Left hindlimb (tissue), 1 donor: Measurements from ENCODE around the gene DAAM1.

ENCODE experiments used
- DNase-seq: peaks from one replicate; pipeline ENCODE4 v3.0.0-alpha.2; 2018

DAAM1 gene

DNA sequence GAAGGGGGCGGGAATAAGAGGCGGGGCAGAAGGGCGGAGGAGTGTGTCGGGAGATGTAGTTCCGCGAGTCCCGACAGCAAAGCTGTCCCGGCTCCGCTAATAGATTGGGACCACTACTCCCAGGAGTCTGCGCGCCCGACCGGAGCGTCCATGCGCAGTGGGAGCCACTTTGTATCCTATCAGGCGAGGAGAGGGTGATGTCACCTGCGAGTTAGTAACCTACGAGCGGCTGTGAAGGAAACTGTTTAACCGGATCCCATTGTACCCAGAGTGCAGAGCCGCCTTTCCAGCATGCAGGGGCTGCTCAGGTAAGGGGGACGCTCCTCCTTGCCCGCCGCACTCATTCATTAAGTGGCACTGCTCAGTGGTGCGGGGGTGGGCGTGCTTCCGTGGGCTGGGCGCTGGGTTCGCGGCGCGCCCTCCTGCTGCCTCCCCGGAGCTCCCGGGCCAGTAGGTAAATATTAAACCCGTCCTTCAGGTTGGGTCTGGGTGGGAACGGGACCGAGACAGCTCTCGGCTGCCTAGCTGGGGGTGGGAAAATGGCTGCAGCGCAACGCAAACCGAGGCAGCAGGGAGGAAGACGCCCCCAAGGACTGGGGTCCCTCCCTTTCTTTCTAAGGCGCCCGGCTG, at the start of gene DAAM1:
TSS of gene DAAM1 (plus strand) at position 207 of the 630 bp plus-strand sequence. CDS start 74,811 bp downstream, outside the sequence.
- DNase-seq: peak; percentile 99

DNA sequence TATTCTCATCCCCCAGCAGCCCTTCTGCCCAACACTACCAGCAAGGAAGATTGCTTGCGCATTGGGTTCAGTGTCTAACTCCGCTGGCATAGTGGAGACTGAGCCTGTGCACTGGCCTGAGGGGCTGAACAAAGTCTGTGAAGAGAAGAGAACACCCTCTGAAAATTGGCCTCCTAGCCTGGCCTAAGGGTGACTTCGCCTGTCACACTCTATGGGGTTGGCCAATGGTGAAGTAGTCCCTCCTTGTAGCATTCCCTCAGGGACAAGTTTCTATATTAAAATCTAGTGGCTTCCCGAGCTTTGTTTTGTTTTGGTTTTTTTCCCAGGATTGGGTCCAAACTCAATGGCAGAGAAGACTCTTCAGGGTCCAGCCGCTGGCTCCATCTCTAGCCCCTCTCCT, 49.1 kb upstream of the DAAM1 start:
- DNase-seq: no peak

DNA sequence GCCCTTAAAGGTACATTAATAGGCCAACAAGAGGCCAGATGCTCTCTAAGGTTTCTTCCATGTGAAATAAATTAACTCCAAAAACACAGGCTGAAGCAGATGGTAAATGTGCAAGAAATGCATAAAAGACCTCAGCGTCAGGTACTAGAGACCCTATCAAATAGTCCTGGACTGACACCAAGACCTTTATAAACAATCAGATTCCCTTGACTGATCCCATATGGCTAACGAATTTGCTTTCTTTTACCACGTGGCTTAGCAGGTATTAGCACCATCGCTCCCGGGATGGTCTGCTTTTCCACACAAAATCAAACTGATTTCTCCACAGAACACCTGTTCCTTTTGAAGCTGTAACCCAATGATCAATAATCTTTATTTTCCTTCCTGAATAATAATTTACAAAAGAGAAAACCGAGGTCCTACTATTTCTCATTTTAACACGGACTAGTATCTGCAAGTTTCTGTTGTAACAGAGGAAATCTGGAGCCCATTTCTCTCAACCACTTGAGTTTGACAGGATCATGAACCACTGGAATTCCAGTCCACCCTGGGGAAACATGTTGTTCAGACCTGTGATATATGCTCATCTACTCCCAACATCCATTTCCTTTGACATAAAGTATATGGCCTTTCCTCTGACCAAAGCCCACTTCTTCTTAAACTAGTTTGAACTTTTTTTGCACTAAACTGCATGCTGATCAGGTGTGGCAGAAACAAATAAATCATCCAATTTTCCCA, 48.2 kb upstream of the DAAM1 start:
- no peak for DNase-seq

DNA sequence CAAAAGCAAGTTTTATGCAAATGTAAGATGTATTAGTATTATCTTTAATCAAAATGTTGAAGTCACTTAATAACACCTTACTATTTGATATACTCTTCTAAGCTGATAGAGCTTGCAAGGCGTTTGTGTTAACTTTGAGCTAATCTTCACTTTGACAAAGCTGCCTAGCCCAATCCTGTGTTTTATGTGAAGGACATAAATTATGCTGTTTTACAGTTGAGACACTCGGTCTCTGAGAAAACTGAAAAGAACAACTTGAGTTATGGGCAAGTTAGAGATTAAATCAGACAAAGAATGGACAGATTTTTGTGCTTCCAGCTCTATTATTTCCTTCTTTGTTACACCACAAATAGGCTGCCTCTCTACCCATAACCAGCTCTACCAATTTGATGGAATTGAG, 42.0 kb upstream of the DAAM1 start:
- DNase-seq: no peak

DNA sequence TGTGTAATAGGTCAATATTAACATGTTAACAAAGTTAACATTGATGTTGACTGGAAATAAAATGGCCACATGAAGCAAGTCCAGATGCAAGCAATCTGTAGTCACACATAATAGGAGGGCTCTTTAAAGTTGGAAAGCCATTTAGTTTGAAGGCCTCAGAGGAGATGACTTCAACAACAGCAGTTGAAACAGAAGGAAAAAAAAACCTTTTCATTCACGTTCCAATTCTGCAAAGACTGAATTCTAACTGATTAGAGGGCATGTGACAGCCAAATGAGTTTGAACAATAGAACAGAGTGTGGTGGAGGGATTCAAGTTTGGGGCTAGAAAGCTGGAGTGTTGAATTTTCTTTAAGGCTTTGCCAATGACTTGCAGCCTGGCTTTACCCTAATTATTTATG, 41.5 kb upstream of the DAAM1 start:
- DNase-seq: no peak

DNA sequence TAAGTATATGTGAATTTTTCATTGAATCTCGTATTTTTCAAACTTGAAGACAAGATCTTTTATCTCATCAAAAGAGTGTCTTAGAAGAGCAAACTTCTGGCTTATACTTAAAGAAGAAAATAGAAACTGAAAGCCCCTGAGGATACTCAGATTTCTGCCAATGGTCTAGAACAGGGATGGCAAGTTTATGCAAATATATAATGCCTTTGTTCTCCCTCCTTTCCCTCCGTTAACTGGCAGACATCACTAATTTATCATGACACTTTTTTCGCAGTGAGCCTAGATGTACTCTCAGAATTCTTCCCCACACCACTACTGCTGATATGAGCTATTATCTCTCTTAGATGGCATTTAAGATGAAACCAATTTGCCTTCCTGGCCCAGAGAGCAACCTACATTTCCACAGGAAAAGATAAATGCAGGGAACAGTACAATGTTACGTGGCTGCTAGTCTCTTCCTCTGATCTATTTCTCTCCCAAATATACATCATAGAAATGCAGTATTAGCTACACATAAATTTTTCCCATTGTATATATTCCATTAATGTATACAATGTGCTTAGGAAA, 40.0 kb upstream of the DAAM1 start:
- DNase-seq: no peak

DNA sequence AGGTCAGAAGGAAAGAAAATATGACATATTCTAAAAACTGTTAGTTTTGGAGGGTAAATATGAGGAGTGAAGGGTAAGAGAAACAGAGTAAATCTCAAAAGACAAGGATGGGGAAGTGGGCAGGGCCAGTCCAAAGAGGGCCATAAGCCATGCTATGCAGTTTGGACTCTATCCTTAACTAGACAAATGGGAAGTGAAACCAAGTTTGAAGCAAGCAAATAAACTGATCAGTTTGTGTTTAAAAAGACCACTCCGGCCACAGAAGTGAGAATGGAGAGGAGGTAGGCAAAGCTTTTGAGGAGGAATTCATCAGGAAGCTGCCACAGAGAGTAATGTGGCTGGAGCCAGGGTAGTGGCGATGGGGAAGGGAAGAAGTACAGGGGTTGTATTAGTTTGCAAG, 37.5 kb upstream of the DAAM1 start:
- DNase-seq: no peak

DNA sequence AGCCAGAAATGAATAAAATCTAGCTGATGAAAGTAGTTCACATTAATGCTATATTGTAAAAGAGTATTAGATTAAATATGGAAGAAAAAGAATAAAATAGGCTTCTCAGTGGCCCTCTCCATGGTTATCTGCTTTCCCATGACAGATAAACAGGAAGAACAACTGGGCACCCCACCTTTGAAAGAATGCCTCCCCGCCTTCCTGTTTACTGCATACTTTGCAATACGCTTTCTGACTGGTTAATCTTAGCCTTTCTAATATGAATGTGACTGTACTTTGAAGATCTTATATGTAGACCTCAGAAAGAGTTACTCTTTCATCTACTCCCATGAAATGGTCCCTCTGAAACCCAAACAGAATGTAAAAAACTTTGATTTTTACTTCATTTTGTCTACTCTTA, 34.1 kb upstream of the DAAM1 start:
- no peak for DNase-seq

DNA sequence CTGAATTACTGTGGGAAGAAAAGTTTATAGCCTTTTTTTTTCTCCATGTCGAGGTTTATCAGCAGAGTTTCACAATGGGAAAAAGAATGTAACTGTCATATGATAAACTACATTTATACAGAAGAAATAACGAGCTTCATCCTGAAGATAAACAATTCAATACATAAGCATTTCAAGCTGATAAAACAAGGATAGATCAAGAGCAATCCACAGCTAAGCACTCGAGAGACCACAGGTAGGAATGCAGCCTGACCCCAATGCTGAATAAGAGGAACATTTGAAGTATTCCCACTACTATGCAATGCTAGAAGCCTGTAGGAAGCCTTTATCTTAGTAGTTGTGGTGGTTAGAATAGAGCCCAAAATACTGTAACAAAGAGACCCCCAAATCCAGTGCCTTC, 32.6 kb upstream of the DAAM1 start:
- DNase-seq: no peak

DNA sequence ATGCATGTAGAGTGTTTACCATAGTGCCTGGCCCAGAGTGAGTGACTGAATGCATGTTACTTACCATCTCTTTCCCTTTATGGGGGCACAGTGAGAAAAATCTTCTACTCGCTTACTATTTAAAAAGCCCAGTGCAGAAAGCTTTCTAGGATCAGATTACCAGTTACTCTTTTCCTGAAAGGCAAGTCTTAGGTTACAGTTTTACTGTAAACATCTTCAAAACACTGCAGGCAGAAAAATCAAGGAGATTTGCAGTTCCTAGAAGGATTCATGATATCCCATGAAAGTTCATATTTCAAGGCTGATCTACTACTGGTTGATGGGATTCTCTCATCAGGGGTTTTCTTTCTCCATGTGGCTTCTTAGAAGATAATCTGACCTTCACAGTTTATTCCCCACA, 29.3 kb upstream of the DAAM1 start:
- DNase-seq: no peak

DNA sequence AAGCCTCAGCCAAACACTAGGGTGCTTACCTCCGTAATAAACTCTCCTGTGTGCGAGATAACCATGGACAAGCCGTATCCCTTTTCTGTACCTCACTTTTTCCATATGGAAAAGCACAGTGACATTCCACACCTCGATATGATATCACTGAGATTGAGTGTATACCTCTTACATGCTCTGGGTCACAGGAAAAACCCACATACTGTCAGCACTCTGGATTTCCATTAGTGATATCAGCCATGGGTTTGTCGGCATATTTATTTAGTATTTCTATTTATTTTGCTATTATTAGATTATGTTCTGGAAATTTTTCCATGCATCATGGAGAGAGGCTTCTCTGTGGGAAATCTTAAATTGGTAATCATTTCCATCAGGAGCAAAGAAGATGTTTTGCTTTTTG, 28.0 kb upstream of the DAAM1 start:
- no peak for DNase-seq

DNA sequence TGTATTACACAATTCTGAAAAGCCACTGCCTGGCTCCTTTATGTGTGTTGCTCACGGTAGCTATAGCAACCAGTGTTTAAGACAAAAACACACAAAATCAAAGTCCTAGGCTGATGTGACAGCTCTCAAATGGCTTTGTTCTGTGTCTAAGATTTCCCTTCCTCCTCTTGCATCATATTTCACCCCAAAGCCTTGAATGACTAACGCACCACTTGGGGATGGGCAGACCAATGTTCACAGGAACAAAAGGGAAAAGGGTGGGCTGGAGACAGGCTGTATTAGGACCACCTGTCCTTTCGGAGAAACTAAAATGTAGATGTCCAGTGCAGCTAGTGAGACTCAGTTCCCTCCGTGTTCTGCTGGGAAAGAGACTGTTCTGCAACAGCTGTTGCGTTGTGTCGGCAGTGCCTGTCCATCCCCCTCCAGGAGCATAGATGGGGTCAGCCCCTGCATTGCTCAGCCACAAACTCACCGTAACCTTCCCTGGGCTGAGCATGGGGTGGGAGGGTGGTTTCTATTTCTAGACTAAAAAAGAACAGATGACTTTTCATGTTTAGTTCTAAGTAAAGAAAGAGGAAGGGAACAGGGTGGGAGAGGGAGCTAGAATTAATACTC, 26.8 kb upstream of the DAAM1 start:
- peak; percentile 51 for DNase-seq

DNA sequence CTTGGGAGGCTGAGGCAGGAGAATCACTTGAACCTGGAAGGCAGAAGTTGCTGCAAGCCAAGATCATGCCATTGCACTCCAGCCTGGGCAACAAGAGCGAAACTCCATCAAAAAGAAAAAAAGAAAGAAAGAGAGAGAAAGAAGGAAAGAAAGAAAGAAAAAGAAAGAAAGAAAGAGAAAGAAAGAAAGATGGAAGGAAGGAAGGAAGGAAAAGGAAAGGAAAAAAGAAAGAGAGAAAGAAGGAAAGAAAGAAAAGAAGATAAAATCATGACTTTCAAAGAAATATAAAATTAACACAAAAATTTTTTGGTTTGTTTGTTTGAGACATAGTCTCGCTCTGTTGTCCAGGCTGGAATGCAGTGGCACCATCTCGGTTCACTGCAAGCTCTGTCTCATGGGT, 22.2 kb upstream of the DAAM1 start:
- no peak for DNase-seq

DNA sequence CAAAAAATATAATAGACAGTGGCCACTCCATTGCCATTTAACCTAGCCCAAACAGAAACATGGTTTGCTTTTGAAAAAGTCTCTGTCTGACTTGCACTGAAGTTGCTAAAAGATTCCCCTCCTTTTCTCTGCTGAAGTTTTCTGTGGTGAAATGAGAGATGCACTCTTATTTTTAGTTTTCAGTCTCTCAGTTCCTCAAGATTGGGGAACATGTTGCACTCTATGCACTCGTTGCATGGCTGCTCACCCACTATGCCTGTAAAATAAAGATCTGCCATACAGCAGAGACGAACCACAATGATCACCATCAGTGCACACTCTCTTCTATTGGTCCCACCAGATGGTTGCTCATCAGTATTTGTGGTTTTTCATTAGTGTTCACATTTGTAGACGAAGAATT, 13.1 kb upstream of the DAAM1 start:
- DNase-seq: no peak

DNA sequence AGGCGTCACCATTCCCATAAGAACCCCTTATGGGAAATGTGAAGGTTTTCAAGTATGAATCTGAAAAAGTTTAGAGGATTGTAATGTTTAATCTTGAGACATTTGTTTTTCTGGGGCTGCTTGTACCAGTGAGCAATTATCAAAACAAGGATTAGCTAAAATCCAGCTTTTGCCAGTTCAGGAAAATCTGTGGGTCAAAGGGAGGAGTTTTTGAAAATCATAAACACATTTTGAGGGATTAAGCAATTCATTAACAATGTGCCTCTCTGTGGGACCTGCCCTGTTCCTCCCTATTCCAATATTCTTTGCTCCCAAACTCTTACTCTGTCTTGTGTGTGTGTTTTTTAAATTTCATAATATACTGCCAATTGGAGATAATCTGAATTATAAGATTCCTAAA, 11.7 kb upstream of the DAAM1 start:
- no peak for DNase-seq

DNA sequence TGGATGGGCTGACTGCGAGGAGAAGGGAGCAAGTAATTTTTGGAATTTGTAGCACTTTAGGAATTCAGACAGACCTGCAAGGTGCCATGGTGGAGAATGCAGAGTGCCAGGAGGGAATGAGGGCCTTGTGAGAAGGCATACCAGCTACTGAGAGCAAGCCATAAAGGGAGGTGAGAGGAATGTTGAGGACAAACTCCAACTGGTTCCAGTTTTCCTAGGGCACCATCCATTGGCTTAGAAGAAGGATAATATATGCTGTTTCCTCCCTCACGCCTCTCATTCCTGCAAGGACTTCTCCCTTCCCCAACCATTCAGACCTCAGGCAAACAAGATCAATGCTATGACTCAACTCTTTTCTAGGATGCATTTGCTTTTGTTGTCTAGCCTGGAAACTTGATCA, 11.2 kb upstream of the DAAM1 start:
- no peak for DNase-seq

DNA sequence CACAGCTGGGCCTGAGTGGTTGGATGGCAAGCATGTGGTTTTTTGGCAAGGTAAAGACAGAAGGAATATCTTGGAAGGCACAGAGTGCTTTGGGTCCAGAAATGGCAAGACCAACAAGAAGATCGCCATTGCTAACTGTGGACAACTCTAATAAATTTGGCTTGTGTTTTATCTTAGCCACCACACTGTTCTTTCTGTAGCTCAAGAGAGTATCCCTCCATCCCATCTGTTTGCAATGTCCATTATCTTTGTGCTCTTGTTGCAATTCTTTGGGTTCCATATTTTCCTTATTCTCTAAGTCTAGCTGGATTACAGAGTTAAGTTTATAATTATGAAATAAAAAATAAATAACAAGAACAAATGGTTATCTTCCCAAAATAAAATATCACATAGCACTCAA, 6.7 kb upstream of the DAAM1 start:
- no peak for DNase-seq

DNA sequence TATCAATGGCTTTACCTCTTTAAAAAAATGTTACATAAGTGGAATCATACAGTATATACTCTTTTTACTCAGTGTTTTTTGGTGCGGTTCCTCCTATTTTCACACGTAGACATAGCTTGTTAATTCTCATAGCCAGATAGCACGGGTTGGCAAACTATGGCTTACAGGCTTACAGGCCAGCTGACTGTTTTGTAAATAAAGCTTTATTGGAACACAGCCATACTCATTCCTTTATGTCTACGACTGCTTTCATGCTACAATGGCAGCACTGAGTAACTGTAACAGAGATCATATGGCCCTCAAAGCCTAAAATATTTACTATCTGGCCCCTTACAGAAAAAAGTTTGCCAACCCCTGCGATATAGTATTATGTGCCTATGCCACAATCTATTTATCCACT, 5.8 kb upstream of the DAAM1 start:
- no peak for DNase-seq

DNA sequence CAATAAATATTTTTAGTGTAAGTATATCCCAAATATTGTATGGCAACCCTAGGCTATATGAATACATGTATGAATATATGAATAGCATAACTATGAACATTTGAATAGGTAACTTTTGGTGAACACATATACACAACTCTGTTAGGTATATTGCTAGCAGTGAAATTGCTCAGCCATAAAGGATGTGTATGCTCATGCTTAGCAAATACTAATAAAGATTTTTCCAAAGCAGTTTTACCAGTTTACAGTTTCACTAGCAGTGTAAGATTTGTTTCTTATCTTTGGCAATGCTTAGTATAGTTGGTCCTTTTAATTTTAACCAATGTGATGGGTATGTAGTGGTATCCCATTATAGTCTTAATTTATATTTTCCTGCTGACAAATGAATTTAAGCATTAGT, 5.3 kb upstream of the DAAM1 start:
- DNase-seq: no peak

DNA sequence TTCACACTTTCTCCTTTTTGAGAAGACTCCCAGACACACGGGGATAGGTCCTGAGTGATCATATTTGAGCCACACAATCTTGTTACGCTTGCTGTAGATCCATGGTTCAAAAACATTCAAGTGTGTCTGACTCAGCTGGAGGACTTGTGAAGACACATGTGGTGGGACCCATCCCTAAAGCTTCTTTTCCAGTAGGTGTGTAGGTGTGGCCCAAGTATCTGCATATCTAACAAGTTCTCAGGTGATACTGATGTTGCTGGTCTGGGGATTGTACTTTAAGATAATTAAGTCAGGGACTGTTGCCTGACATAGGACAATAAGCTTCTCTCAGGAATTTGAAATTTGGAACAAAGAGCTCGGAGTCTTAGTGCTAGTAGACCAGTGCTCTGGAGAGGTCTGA, 4.1 kb upstream of the DAAM1 start:
- DNase-seq: no peak

DNA sequence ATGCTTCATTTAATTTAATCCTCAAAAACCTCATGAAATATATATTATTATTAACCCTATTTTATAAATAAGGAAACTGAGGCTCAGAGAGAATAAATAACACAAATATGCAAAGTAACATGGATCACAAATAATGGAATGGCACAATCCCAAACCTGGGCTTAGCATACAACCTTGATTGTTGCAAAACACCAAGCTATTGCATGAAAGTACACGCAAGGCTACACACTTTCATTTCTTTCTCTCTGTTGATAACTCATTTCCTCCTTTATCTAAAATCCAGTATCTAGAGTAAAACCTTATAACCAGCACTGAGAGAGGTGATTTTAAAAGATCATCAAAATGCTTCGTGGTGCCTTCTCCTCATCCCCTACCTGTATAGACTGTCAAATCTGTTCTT, 2.8 kb upstream of the DAAM1 start:
- no peak for DNase-seq

DNA sequence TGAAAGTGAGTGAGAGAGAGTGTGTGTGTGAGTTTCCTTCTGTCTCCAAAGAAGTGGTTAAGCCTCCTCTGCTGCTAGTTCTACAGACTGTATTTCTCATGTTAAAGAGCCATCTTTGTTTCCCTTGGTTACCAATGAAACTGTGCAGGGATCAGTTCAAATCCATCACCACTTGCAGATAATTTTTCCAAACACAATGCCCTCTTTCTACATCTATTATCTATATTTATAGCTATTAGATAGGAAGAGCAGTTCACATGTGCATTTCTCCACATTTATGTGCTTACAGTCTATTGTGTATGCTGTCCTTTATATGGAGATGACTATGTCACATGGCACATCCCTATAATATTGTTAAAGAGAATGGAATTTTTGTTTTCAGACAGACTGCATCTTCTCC, 2.2 kb upstream of the DAAM1 start:
- no peak for DNase-seq

DNA sequence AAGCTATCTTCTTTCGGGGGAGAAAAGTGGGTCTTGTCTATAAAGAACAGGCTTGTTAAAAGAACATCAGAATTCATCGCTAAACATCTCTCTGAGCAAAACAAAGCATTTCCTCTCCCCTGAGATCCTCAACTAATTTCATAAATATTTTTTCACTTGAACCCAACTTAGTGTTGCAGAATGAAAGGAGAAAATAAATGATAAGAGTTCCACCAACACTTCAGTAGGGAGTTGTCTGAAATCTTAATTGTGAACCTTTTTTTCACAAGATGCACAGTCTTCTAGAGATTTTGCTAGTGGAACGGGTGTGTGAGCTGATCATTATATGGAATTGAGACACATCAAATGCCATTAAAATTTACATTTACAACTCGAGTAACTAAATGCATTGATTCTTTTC, 1.3 kb upstream of the DAAM1 start:
- DNase-seq: no peak

DNA sequence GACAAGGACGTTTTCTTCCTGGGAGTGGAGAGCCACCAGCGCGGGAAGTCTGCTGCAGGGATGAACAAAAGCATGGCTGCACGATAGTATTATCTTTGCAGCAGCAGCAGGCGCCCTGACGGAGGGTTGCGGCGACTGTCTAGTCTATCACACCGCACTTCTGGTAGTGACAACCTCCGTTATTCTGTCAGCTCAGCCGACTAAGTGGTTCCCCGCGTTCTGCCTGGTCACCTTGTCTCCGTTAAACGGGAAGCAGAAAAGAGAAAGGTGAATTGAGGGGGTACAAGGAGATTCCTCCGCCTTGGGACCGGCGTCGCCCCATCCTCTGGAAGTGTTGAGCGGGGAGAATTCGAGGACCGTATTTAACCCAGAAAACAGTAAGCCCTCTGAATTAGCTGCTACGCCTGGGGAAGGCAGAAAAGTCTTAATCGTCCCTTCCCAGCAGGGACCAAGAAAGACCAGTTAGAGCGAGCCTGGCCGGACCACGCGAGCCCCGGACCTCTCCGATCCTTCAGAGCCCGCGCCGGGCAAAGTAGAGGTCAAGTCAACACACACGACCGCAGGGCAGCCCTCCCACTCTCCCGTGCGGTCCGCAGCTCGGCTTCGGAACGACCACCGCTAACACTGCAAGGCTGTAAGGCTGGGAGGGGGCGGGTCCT, 536 bp upstream of the DAAM1 start:
- no peak for DNase-seq
